Lower lobe of right lung (tissue), 2 donors: ENCODE measurements around the gene TMEM255B. TPM values are rescaled to one million over a fixed set of nuclear protein-coding genes. Genes with fewer than 3 reads are reported as not detected.
"Not testable (repeated sequence)": the region's sequence is repeated elsewhere in the genome, so short reads cannot be mapped to it uniquely, and the experiment has no call there.

ENCODE experiments used
- ATAC-seq, 2 donors: fragments of 200-7000 bp; cut with Tn5 transposase; one replicate each; pipeline ENCODE4 v1.9.1; 2020 to 2022; ENCODE audit warnings: mild to moderate bottlenecking in 2 of 2, moderate library complexity in 2 of 2
- DNase-seq: peaks from one replicate; pipeline ENCODE4 v3.0.0-alpha.2; 2020
- H3K27ac ChIP-seq: fragments of 200-600 bp; one replicate; pipeline ENCODE4 v1.8.0; 2022
- H3K27me3 ChIP-seq: fragments of 200-600 bp; one replicate; pipeline ENCODE4 v1.8.0; 2022; ENCODE audit warnings: low read depth
- H3K36me3 ChIP-seq: fragments of 200-600 bp; one replicate; pipeline ENCODE4 v1.8.0; 2022; ENCODE audit warnings: mild to moderate bottlenecking
- H3K4me1 ChIP-seq: fragments of 200-600 bp; one replicate; pipeline ENCODE4 v1.8.0; 2022
- H3K4me3 ChIP-seq: fragments of 200-600 bp; one replicate; pipeline ENCODE4 v1.8.0; 2022; ENCODE audit warnings: mild to moderate bottlenecking
- H3K9me3 ChIP-seq: fragments of 200-600 bp; one replicate; pipeline ENCODE4 v1.8.0; 2022
- CTCF ChIP-seq: fragments of 200-600 bp; IDR thresholded peaks from one replicate; pipeline ENCODE4 v1.8.0; 2022; ENCODE audit warnings: antibody characterized with exemption, mild to moderate bottlenecking
- intact Hi-C: fragments of 100-400 bp; cut with DNase I; formaldehyde crosslinking; loops from one replicate; pipeline ENCODE4 v1.11.0; 2022
- long read RNA-seq: library from polyadenylated mRNA; unstranded; transcript quantifications from one replicate; pipeline ENCODE4 v2.0.0, GENCODE V29; 2021
- total RNA-seq: library from RNA; stranded (reverse); fragmentation: NEBNext Ultra II Directional; extraction: Animal tissue kit (Norgen Biotek cat#: 25700); gene quantifications from one replicate; pipeline ENCODE4 v1.2.1, GENCODE V29; 2021
- donor health status: DM: no; HTN: yes; CAD: no; lungs with severe emphysema.

TMEM255B gene
- 21.5 TPM for total RNA-seq
- long read RNA-seq, full-length matches to known transcripts = 22 of 43 reads
- long read RNA-seq, partial matches to known transcripts = 7 of 43 reads
- long read RNA-seq, other reads (novel, unspliced or antisense) = 14 of 43 reads

DNA sequence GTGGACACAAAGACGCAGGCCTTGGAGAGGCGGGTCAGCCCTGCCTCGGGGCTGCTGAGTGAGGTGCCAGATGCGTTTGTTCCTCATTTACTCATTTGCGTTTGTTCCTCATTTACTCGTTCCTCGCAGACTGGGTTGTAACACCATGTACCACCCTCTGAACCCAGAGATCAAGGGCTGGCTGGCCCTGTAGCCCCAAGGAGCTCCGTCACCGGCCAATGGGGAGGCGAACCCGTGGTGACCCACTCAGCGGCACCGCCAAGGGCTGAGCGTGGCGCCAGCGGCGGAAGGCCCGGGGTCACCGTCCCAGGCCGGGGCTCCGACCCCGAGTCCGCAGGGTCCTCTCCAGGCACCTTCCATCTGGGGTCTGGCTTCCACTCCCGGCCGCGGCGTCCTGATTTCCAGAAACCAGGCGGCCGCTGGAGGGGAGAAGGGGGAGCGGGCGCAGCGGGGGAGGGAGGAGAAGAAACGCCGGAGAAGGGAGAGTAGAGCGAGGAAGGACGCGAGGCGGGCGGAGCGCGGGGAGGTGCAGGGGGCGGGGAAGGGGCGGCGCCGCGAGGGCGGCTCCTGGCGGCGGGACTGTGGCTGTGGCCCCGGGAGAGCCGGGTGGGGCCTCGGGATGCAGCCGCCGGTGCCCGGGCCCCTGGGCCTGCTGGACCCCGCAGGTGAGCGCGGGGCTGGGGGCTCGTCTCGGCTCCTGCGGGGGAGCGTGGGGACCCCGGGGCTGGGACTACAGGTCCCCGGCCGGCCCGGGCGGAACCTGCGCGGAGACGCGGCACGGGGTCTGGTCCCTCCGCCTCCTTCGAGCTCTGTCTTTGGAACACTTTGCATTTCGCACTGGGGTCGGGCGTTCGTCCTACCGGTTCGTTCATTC lies at the start of gene TMEM255B:
Gene TMEM255B, plus strand, starts transcription at position 576 of the 874 bp plus-strand sequence. Its CDS starts 44 bp downstream, at position 620.
- Histone ChIP-seq H3K36me3 (no peaks in the 10 kb centered on the region), H3K4me3 (peak within 1 kb of the TSS; percentile 82), H3K27ac (peak within 1 kb of the TSS; percentile 86), H3K27me3 (peaks cover 7% of the 10 kb centered on the region), H3K9me3 (no peaks in the 10 kb centered on the region), H3K4me1 (peaks cover 17% of the 10 kb centered on the region)
- peak; percentile 50 for TF ChIP-seq CTCF
- intact Hi-C loops = no loop called here
- DNase-seq (peak; percentile 91), ATAC-seq (peak; percentile 96 to 99)

DNA sequence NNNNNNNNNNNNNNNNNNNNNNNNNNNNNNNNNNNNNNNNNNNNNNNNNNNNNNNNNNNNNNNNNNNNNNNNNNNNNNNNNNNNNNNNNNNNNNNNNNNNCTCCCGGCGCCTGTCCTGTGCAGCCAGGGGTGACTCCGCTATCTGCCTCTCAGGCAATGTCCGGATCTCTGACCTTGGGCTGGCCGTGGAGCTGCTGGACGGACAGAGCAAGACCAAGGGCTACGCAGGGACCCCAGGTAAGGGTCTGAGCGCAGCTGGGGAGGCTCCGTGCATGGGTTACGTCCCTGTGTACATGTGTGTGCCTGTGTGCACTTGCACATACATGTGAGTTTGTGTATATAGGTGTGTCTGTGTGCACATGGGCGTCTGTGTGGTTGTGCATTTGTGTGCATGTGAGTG lies 36.1 kb upstream of the TMEM255B start:
- DNase-seq = peak; percentile 30
- TF ChIP-seq CTCF = no peak
- H3K27me3 ChIP-seq = no peaks in the 10 kb centered on the region
- intact Hi-C loops = no loop called here
- ATAC-seq = no peak
- peaks cover 6% of the 10 kb centered on the region for H3K4me1 ChIP-seq
- H3K9me3 ChIP-seq = no peaks in the 10 kb centered on the region
- H3K36me3 ChIP-seq = no peaks in the 10 kb centered on the region
- H3K4me3 ChIP-seq = no peak overlapping the region
- H3K27ac ChIP-seq = no peak overlapping the region

DNA sequence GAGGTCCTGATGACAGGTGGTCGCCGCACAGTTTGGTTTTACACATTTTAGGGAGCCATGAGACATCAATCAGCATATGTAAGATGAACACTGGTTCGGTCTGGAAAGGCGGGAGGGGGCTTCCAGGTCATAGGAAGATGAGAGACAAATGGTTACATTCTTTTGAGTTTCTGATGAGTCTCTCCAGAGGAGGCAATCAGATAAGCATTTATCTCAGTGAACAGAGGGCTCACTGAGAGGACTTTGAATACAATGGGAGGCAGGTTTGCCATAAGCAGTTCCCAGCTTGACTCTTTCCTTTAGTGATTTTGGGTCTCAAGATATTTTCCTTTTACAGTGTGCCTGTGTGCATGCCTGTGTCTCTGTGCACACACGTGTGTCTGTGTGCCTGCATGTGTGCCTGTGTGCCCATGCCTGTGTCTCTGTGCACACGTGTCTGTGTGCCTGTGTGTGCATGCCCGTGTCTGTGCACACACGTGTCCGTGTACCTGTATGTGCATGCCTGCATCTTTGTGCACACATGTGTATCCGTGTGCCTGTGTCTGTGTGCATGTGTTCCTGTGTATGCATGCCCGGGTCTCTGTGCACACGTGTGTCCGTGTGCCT lies 35.5 kb upstream of the TMEM255B start:
- no peak for TF ChIP-seq CTCF
- Histone ChIP-seq H3K9me3 (no peaks in the 10 kb centered on the region), H3K36me3 (no peaks in the 10 kb centered on the region), H3K4me3 (no peak overlapping the region), H3K27me3 (peaks cover 2% of the 10 kb centered on the region), H3K27ac (no peak overlapping the region), H3K4me1 (peaks cover 6% of the 10 kb centered on the region)
- intact Hi-C loops = no loop called here
- DNase-seq (peak; percentile 32), ATAC-seq (peak in 1 of 2 donors; percentile 5)

DNA sequence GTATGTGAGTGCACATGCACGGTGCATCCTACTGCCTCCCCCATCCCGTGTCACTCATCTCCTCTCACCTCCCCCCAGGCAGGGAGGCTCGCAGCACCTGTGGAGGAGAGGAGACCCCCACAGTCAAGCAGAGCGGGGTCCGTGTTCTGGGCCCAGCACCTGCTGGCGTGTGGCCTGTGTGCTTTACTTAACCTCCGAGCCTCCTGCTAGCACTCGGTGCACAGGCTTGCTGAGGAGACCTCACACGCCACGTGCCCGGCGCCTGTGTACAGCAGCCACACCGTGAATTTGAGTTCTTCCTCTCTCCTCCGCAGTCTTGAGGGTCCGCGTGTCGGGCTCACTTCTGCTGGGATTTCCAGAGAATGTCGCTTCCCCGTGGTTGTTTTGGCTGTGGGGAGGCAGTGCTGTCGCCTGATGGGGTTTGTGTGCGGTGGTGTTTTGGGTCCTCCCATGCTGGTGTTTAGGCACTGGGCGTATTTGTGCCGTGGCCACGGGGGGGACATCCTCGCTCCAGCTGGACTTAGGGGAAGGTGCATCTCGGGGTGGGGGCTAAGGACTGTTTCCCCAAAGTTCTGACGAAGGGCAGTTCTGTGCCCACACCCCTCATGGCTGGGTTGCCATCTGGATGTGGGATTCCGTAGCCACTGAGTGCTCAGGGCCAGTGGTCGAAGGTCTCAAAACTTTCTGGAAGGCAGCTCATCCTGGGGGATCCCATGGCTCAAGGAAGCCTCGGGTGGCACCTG lies 34.8 kb upstream of the TMEM255B start:
- no peak for TF ChIP-seq CTCF
- ATAC-seq (peak in 1 of 2 donors; percentile 9), DNase-seq (peak; percentile 43)
- Histone ChIP-seq H3K36me3 (no peaks in the 10 kb centered on the region), H3K27me3 (peaks cover 5% of the 10 kb centered on the region), H3K4me3 (peak overlapping the region; percentile 54), H3K9me3 (no peaks in the 10 kb centered on the region), H3K27ac (peak overlapping the region; percentile 49), H3K4me1 (peaks cover 6% of the 10 kb centered on the region)
- intact Hi-C loops = no loop called here

- H3K9me3 ChIP-seq = no peaks in the 10 kb centered on the region
- peaks cover 6% of the 10 kb centered on the region for H3K4me1 ChIP-seq
- H3K27ac ChIP-seq = peak overlapping the region; percentile 49
- DNase-seq (peak; percentile 83), ATAC-seq (peak; percentile 97)
- intact Hi-C loops = no loop called here
- peak; percentile 80 for TF ChIP-seq CTCF
- H3K27me3 ChIP-seq = peaks cover 5% of the 10 kb centered on the region
- no peaks in the 10 kb centered on the region for H3K36me3 ChIP-seq
- H3K4me3 ChIP-seq = peak overlapping the region; percentile 54
These were observed 34.2 kb upstream of the TMEM255B start for GRCh38 chr13:113724780-113725315.

GRCh38 chr13:113725329-113726105 lies 33.5 kb upstream of the TMEM255B start:
- H3K27me3 ChIP-seq, H3K9me3 ChIP-seq, H3K4me1 ChIP-seq, H3K27ac ChIP-seq, H3K36me3 ChIP-seq, ATAC-seq, intact Hi-C loops: not testable (repeated sequence)
- H3K4me3 ChIP-seq = peak overlapping the region; percentile 54
- peak; percentile 52 for DNase-seq
